H1 (cell line): ENCODE data around the gene MYCBP2. TPM values are rescaled to one million over a fixed set of nuclear protein-coding genes. Genes with fewer than 3 reads are reported as not detected.

Source experiments
- CTCF ChIA-PET: fragments of 300-600 bp; sonication (Branson Sonifier 250); formaldehyde crosslinking; loops from one replicate; lab custom pipeline; 2021; ENCODE audit not compliant: partially characterized antibody; lab: Charles Lee
- POLR2A ChIA-PET: fragments of 300-600 bp; sonication (Branson Sonifier 250); formaldehyde crosslinking; loops from one replicate; lab custom pipeline; 2021; ENCODE audit warnings: inconsistent platforms; ENCODE audit not compliant: partially characterized antibody; lab: Charles Lee
- DNase-seq, 2 experiments: peaks; one replicate each; pipeline versions ENCODE4 v3.0.0 to v3.0.0-alpha.2; 2010 to 2022; ENCODE audit warnings: low spot score in 2 of 2, low read depth in 1 of 2, mixed read lengths in 1 of 2
- FAIRE-seq: peaks from 2 replicates; lab custom pipeline; 2011; peaks lifted over from hg19 to GRCh38; lab: Jason Lieb, UNC
- H2AFZ ChIP-seq: 2 replicates; pipeline ENCODE4 v1.8.1; 2012; ENCODE audit warnings: low read length, inconsistent platforms
- H2AK5ac ChIP-seq: 2 replicates; pipeline ENCODE4 v1.6.1; 2013; ENCODE audit warnings: low read depth, low read length
- H2BK120ac ChIP-seq: replicated peaks from 2 replicates; pipeline ENCODE3; 2013; ENCODE audit warnings: low read depth, low read length, inconsistent platforms
- H2BK12ac ChIP-seq: 2 replicates; pipeline ENCODE4 v1.6.1; 2013; ENCODE audit warnings: low read depth, low read length
- H2BK15ac ChIP-seq: 2 replicates; pipeline ENCODE4 v1.6.1; 2013; ENCODE audit warnings: low read length
- H2BK20ac ChIP-seq: 2 replicates; pipeline ENCODE4 v1.6.1; 2013; ENCODE audit warnings: low read length
- H2BK5ac ChIP-seq: 2 replicates; pipeline ENCODE4 v1.6.1; 2013; ENCODE audit warnings: low read depth, low read length
- H3K14ac ChIP-seq: 2 replicates; pipeline ENCODE4 v1.6.1; 2013; ENCODE audit warnings: inconsistent platforms; ENCODE audit not compliant: insufficient read length
- H3K18ac ChIP-seq: 2 replicates; pipeline ENCODE4 v1.6.1; 2013; ENCODE audit warnings: low read length; ENCODE audit errors: extremely low read depth
- H3K23ac ChIP-seq: 2 replicates; pipeline ENCODE4 v1.6.1; 2013; ENCODE audit warnings: inconsistent platforms; ENCODE audit not compliant: insufficient read length
- H3K23me2 ChIP-seq: 2 replicates; pipeline ENCODE4 v1.6.1; 2013; ENCODE audit warnings: low read depth, low read length
- H3K27ac ChIP-seq: 2 replicates; pipeline ENCODE4 v1.6.1; 2011; ENCODE audit warnings: low read depth, low read length, inconsistent platforms
- H3K27me3 ChIP-seq, 4 experiments: replicated peaks in 1 of 4; 1 replicate in 1 of 4; 2 replicates in 3 of 4; pipeline versions ENCODE4 v1.6.1 to v1.8.1; 2011 to 2013; ENCODE audit warnings: low read length in 3 of 4, mild to moderate bottlenecking in 3 of 4, inconsistent platforms in 2 of 4, mixed read lengths in 2 of 4, moderate library complexity in 1 of 4; ENCODE audit not compliant: control insufficient read depth in 3 of 4, insufficient read depth in 3 of 4; ENCODE audit errors: extremely low read depth in 1 of 4
- H3K36me3 ChIP-seq, 4 experiments: 2 replicates each; pipeline versions ENCODE4 v1.6.1 to v1.8.1; 2011 to 2013; ENCODE audit warnings: mild to moderate bottlenecking in 4 of 4, low read length in 3 of 4, moderate library complexity in 2 of 4, control low read depth in 1 of 4, inconsistent platforms in 1 of 4; ENCODE audit not compliant: insufficient read depth in 4 of 4, control insufficient read depth in 2 of 4
- H3K4ac ChIP-seq: replicated peaks from 2 replicates; pipeline ENCODE3; 2013; ENCODE audit warnings: low read length, low read depth, mixed read lengths, inconsistent platforms; ENCODE audit not compliant: insufficient read length
- H3K4me1 ChIP-seq, 4 experiments: replicated peaks in 1 of 4; 1 replicate in 1 of 4; 2 replicates in 3 of 4; pipeline versions ENCODE4 v1.6.1 to v1.8.1; 2011 to 2013; ENCODE audit warnings: low read length in 3 of 4, inconsistent platforms in 2 of 4, mixed read lengths in 1 of 4; ENCODE audit not compliant: insufficient read depth in 4 of 4, control insufficient read depth in 3 of 4
- H3K4me2 ChIP-seq, 2 experiments: 2 replicates each; pipeline versions ENCODE4 v1.6.1 to v1.8.1; 2011 to 2013; ENCODE audit warnings: low read depth in 2 of 2, low read length in 2 of 2, control low read depth in 1 of 2, inconsistent platforms in 1 of 2, mild to moderate bottlenecking in 1 of 2; ENCODE audit not compliant: insufficient read depth in 1 of 2
- H3K4me3 ChIP-seq, 4 experiments: fragments of 200-600, 300-600 bp in 1 of 4; sonication (generic), shearing (Covaris generic), sonication (Bioruptor Twin) in 1 of 4; 2 replicates each; pipeline versions ENCODE4 v1.5.1 to v1.8.1; 2011 to 2016; ENCODE audit warnings: low read length in 4 of 4, low read depth in 3 of 4, control low read depth in 2 of 4, inconsistent platforms in 2 of 4, mild to moderate bottlenecking in 2 of 4, mixed read lengths in 1 of 4, moderate library complexity in 1 of 4; ENCODE audit not compliant: insufficient read depth in 2 of 4; ENCODE audit errors: extremely low read depth in 1 of 4
- H3K56ac ChIP-seq: replicated peaks from 2 replicates; pipeline ENCODE3; 2013; ENCODE audit warnings: low read depth, mild to moderate bottlenecking, mixed read lengths, low read length, inconsistent platforms; ENCODE audit not compliant: insufficient read length
- H3K79me1 ChIP-seq: 2 replicates; pipeline ENCODE4 v1.6.1; 2013; ENCODE audit warnings: low read depth, low read length, control low read depth
- H3K79me2 ChIP-seq, 2 experiments: 2 replicates each; pipeline versions ENCODE4 v1.6.1 to v1.8.1; 2012 to 2013; ENCODE audit warnings: low read length in 2 of 2, mild to moderate bottlenecking in 2 of 2, inconsistent platforms in 1 of 2; ENCODE audit not compliant: insufficient read depth in 2 of 2, control insufficient read depth in 1 of 2
- H3K9ac ChIP-seq, 4 experiments: replicated peaks in 1 of 4; 1 replicate in 1 of 4; 2 replicates in 3 of 4; pipeline versions ENCODE4 v1.6.1 to v1.8.1; 2011 to 2013; ENCODE audit warnings: low read depth in 3 of 4, low read length in 3 of 4, control low read depth in 2 of 4, mild to moderate bottlenecking in 2 of 4, moderate library complexity in 2 of 4, inconsistent platforms in 1 of 4; ENCODE audit errors: extremely low read depth in 1 of 4
- H3K9me3 ChIP-seq, 2 experiments: 2 replicates each; pipeline versions ENCODE4 v1.6.1 to v1.8.1; 2012 to 2013; ENCODE audit warnings: mild to moderate bottlenecking in 2 of 2, moderate library complexity in 2 of 2, control low read depth in 1 of 2, inconsistent platforms in 1 of 2, low read depth in 1 of 2, low read length in 1 of 2, mixed read lengths in 1 of 2; ENCODE audit not compliant: insufficient read depth in 2 of 2
- H4K20me1 ChIP-seq, 2 experiments: replicated peaks in 1 of 2; 2 replicates each; pipeline versions ENCODE3 to v1.8.1; 2011 to 2013; ENCODE audit warnings: inconsistent platforms in 2 of 2, low read length in 2 of 2, mild to moderate bottlenecking in 1 of 2; ENCODE audit not compliant: insufficient read depth in 2 of 2, control insufficient read depth in 1 of 2
- H4K5ac ChIP-seq: 2 replicates; pipeline ENCODE4 v1.6.1; 2013; ENCODE audit warnings: low read length, low read depth, mixed read lengths, inconsistent platforms; ENCODE audit not compliant: insufficient read length
- H4K8ac ChIP-seq: 2 replicates; pipeline ENCODE4 v1.8.0; 2013; ENCODE audit warnings: mild to moderate bottlenecking, moderate library complexity, low read length, inconsistent platforms; ENCODE audit not compliant: insufficient read depth; ENCODE audit errors: extremely low read depth
- H4K91ac ChIP-seq: replicated peaks from 2 replicates; pipeline ENCODE3; 2013; ENCODE audit warnings: low read length, mixed read lengths, inconsistent platforms; ENCODE audit not compliant: insufficient read length
- BACH1 ChIP-seq: IDR thresholded peaks from 2 replicates; pipeline ENCODE4 v1.6.1; 2012; ENCODE audit warnings: low read length, improper control_type of control experiment
- RAD21 ChIP-seq, 2 experiments: IDR thresholded peaks in 1 of 2; conservative IDR thresholded peaks in 1 of 2; 2 replicates each; pipeline ENCODE4 v1.6.1; 2011; ENCODE audit warnings: low read depth in 2 of 2, low read length in 2 of 2, improper control_type of control experiment in 1 of 2, inconsistent platforms in 1 of 2, mild to moderate bottlenecking in 1 of 2, moderate library complexity in 1 of 2
- TEAD4 ChIP-seq: IDR thresholded peaks from 2 replicates; pipeline ENCODE4 v1.6.1; 2012; ENCODE audit warnings: low read depth, low read length, inconsistent platforms, mixed read lengths
- WGBS, 2 experiments: shearing (Covaris generic) in 1 of 2; methylation state at CpG; one replicate each; pipeline versions ENCODE4 v1.1.6 to v1.1.7; 2013 to 2015; ENCODE audit warnings: low lambda C conversion rate in 2 of 2, mixed read lengths in 2 of 2, inconsistent platforms in 1 of 2, low coverage in 1 of 2, missing lambda C conversion rate in 1 of 2; ENCODE audit not compliant: insufficient replicate concordance in 2 of 2, insufficient coverage in 1 of 2, insufficient read length in 1 of 2; ENCODE audit errors: extremely low coverage in 1 of 2, missing lambda C conversion rate in 1 of 2; 5-methylcytosine and 5-hydroxymethylcytosine counted together
- polyA plus RNA-seq, 7 experiments: library from polyadenylated mRNA; depleted of rRNA in 3 of 7; stranded (reverse) in 5 of 7; unstranded in 2 of 7; fragments of >200 nt in 5 of 7; fragments of 200-250 nt in 2 of 7; gene quantifications; 1 replicate in 5 of 7; 2 replicates in 1 of 7; 4 replicates in 1 of 7; pipeline versions ENCODE4 v1.2.1 to v1.2.3, GENCODE V29; 2011 to 2013; ENCODE audit warnings: missing spikeins in 2 of 7, mixed read lengths in 2 of 7
- total RNA-seq: library from RNA; stranded (reverse); fragmentation: NEBNext Ultra II Directional; extraction: Animal tissue kit (Norgen Biotek cat#: 25700); gene quantifications from 2 replicates; pipeline ENCODE4 v1.2.1, GENCODE V29; 2021

Gene MYCBP2
- total and polyA plus RNA-seq, 2 of the 8 experiments (the other 6 are each of a cell fraction or from before 2014, with no cell fraction given): 19.0 to 52.1 TPM

- CTCF ChIA-PET: interaction anchor here (0.7 to 2.0 kb wide), 4 partner anchors 20 to 171 kb away, joined by 3 to 7 read pairs (median 4); no protein-coding TSS in a partner anchor
Measured at GRCh38 chr13:77337159-77337558, 10.3 kb upstream of the MYCBP2 start.

More at GRCh38 chr13:77337159-77337558, 10.3 kb upstream of the MYCBP2 start:
- no peak overlapping the region for H4K8ac ChIP-seq
- TF ChIP-seq RAD21 (IDR thresholded peaks at IDR 0.05 in 1 of 2, conservative IDR thresholded peaks at IDR 0.05 in 1 of 2; ENCODE audit: low read depth in 2 of 2, low read length in 2 of 2) (peak; percentile 19 to 37; a peak in 3 of 4 replicates), TEAD4 (no peak), BACH1 (no peak)
- TF ChIP-seq, all 59 proteins: peak for 1
- no peak overlapping the region for H3K9ac ChIP-seq
- no peaks in the 10 kb centered on the region for H4K20me1 ChIP-seq
- H4K5ac ChIP-seq: no peak overlapping the region
- H2BK12ac ChIP-seq: no peak overlapping the region
- H3K4ac ChIP-seq: no peak overlapping the region
- H3K4me2 ChIP-seq: no peak overlapping the region
- no peaks in the 10 kb centered on the region for H3K4me1 ChIP-seq
- H3K23ac ChIP-seq: no peak overlapping the region
- H3K27me3 ChIP-seq: no peaks in the 10 kb centered on the region
- no peak overlapping the region for H2BK120ac ChIP-seq
- POLR2A ChIA-PET: interaction anchor here (0.8 kb wide), 1 partner anchor 20 kb away, joined by 3 read pairs; no protein-coding TSS in a partner anchor
- WGBS, 2 experiments: 89% methylated on average over 3 of the region's 3 CpGs; no CpG with 5 or more reads in 1 of the 2 experiments
- FAIRE-seq: no peak
- no peaks in the 10 kb centered on the region for H3K79me1 ChIP-seq
- no peak overlapping the region for H3K27ac ChIP-seq
- no peak overlapping the region for H2BK5ac ChIP-seq
- no peaks in the 10 kb centered on the region; the same call in 1 of the 2 replicates for H3K23me2 ChIP-seq
- H3K9me3 ChIP-seq: no peaks in the 10 kb centered on the region
- no peak overlapping the region for H2BK15ac ChIP-seq
- no peak overlapping the region for H3K56ac ChIP-seq
- no peak for DNase-seq
- H2BK20ac ChIP-seq: no peak overlapping the region
- H4K91ac ChIP-seq: no peak overlapping the region
- H3K14ac ChIP-seq: no peak overlapping the region
- H3K4me3 ChIP-seq: no peak overlapping the region
- H3K36me3 ChIP-seq: no peaks in the 10 kb centered on the region
- H3K18ac ChIP-seq: no peak overlapping the region
- H2AFZ ChIP-seq: no peak overlapping the region
- H3K79me2 ChIP-seq: no peaks in the 10 kb centered on the region
- H2AK5ac ChIP-seq: no peak overlapping the region
